ENCODE measurements around the gene OR2A14. TPM values are rescaled to one million over a fixed set of nuclear protein-coding genes. Genes with fewer than 3 reads are reported as not detected.

OR2A14 gene
- total and polyA plus RNA-seq, 2 of the 4 experiments (the other 2 are of a cell fraction), result not detected

DNA sequence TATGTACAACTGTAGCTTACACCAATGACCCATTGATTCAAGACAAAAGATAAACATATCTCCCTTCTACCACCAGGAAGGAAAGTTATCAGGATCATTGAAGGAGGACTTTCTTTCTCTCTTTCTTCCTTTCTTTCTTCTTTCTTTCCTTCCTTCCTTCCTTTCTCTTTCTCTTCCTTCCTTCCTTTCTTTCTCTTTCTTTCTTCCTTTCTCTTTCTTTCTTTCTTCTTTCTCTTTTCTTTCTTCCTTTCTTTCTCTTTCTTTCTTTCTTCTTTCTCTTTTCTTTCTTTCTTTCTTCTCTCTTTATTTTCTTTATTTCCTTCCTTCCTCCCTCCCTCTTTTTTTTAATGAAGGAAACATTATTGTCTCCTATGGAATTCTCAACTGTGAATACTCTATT is 24.2 kb upstream of the OR2A14 start:
- DNase-seq, result no peak
- H4K8ac ChIP-seq (ENCODE audit: low read depth in 2 of 2, low read length in 2 of 2), result no peak overlapping the region
- H3K9ac ChIP-seq (ENCODE audit: low read depth, low read length), result no peak overlapping the region
- no peak overlapping the region for H3K4me2 ChIP-seq (ENCODE audit: low read depth, low read length)
- H2BK20ac ChIP-seq (ENCODE audit: low read depth, low read length), result no peak overlapping the region
- H3K56ac ChIP-seq (ENCODE audit: extremely low read depth, insufficient read depth, low read length), result no peak overlapping the region
- dilution Hi-C loops (cut with HindIII; ENCODE audit: low sequenced_read_pairs, unreplicated experiment), result no loop called here
- H3K36me3 ChIP-seq (ENCODE audit: control insufficient read depth, insufficient read depth, low read length), result no peaks in the 10 kb centered on the region
- H3K27ac ChIP-seq (ENCODE audit: insufficient read depth, low read length), result no peak overlapping the region
- no peak overlapping the region for H2AK5ac ChIP-seq (ENCODE audit: low read depth, low read length)
- H2BK120ac ChIP-seq (ENCODE audit: low read depth, low read length), result no peak overlapping the region
- H2AFZ ChIP-seq (replicated peaks; ENCODE audit: low read length, poor library complexity), result no peak overlapping the region
- H3K4me1 ChIP-seq (ENCODE audit: control insufficient read depth, insufficient read depth, low read length), result no peaks in the 10 kb centered on the region
- TF ChIP-seq, protein P1, sequence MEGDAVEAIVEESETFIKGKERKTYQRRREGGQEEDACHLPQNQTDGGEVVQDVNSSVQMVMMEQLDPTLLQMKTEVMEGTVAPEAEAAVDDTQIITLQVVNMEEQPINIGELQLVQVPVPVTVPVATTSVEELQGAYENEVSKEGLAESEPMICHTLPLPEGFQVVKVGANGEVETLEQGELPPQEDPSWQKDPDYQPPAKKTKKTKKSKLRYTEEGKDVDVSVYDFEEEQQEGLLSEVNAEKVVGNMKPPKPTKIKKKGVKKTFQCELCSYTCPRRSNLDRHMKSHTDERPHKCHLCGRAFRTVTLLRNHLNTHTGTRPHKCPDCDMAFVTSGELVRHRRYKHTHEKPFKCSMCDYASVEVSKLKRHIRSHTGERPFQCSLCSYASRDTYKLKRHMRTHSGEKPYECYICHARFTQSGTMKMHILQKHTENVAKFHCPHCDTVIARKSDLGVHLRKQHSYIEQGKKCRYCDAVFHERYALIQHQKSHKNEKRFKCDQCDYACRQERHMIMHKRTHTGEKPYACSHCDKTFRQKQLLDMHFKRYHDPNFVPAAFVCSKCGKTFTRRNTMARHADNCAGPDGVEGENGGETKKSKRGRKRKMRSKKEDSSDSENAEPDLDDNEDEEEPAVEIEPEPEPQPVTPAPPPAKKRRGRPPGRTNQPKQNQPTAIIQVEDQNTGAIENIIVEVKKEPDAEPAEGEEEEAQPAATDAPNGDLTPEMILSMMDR (conservative IDR thresholded peaks at IDR 0.05; ENCODE audit: low read depth, low read length), result no peak
- TF ChIP-seq NFE2L2 (IDR thresholded peaks at IDR 0.05; ENCODE audit: low read depth, low read length) (no peak), SMC3 (IDR thresholded peaks at IDR 0.05; ENCODE audit: low read depth, low read length) (no peak), MAFK (IDR thresholded peaks at IDR 0.05; ENCODE audit: low read depth, low read length) (no peak), MAZ (IDR thresholded peaks at IDR 0.05; ENCODE audit: borderline replicate concordance, low read depth, low read length) (no peak), CEBPB (IDR thresholded peaks at IDR 0.05; ENCODE audit: low read depth, low read length) (no peak), BHLHE40 (IDR thresholded peaks at IDR 0.05; ENCODE audit: low read depth, low read length) (no peak)
- H3K23ac ChIP-seq (ENCODE audit: low read depth, low read length), result no peak overlapping the region
- H4K5ac ChIP-seq (ENCODE audit: low read depth, low read length), result no peak overlapping the region
- H4K20me1 ChIP-seq (ENCODE audit: insufficient read depth, low read length), result no peaks in the 10 kb centered on the region
- no peak overlapping the region for H3K18ac ChIP-seq (ENCODE audit: low read depth, low read length)
- H4K91ac ChIP-seq (ENCODE audit: insufficient read depth, low read depth, low read length), result no peak overlapping the region
- no peaks in the 10 kb centered on the region for H3K27me3 ChIP-seq (ENCODE audit: control insufficient read depth, insufficient read depth, low read length)
- no peak overlapping the region for H3K4me3 ChIP-seq (ENCODE audit: insufficient read depth, low read depth, low read length)
- CTCF ChIA-PET, result no interaction called here
- no peak overlapping the region for H2BK5ac ChIP-seq (ENCODE audit: low read depth, low read length, poor library complexity, severe bottlenecking)
- no peak for ATAC-seq (ENCODE audit: low read depth)
- H3K79me1 ChIP-seq (ENCODE audit: low read depth in 1 of 2, low read length in 2 of 2), result no peaks in the 10 kb centered on the region
- H2AK9ac ChIP-seq (replicated peaks; ENCODE audit: low read depth, low read length, poor library complexity), result no peak overlapping the region
- H3K14ac ChIP-seq (replicated peaks; ENCODE audit: low read depth, low read length), result no peak overlapping the region
- in situ Hi-C loops (cut with MboI; ENCODE audit: low sequenced_read_pairs), result no loop called here
- H2BK15ac ChIP-seq (ENCODE audit: low read depth, low read length), result no peak overlapping the region
- BruUV-seq (replicated peaks), result no TSS peak
- POLR2A ChIA-PET (ENCODE audit: unreplicated experiment), result no interaction called here
- no peak overlapping the region for H3K4ac ChIP-seq (ENCODE audit: low read depth, low read length)
- no peaks in the 10 kb centered on the region for H3K9me1 ChIP-seq (ENCODE audit: insufficient read depth, low read length)
- intact Hi-C loops (cut with micrococcal nuclease), result no loop called here
- H3K9me3 ChIP-seq (ENCODE audit: control insufficient read depth, insufficient read depth, low read length), result no peaks in the 10 kb centered on the region
